Fibroblast of peridontal ligament (primary cell): ENCODE measurements around the gene ITGAX.
A peak's percentile ranks its signal among the peaks of the same experiment; 100 is the strongest.
"Not testable (repeated sequence)": the region's sequence is repeated elsewhere in the genome, so short reads cannot be mapped to it uniquely, and the experiment has no call there.

Experiments
- DNase-seq: peaks from one replicate; pipeline ENCODE4 v3.0.0-alpha.2; 2010; ENCODE audit errors: extremely low read depth

Gene ITGAX

DNA sequence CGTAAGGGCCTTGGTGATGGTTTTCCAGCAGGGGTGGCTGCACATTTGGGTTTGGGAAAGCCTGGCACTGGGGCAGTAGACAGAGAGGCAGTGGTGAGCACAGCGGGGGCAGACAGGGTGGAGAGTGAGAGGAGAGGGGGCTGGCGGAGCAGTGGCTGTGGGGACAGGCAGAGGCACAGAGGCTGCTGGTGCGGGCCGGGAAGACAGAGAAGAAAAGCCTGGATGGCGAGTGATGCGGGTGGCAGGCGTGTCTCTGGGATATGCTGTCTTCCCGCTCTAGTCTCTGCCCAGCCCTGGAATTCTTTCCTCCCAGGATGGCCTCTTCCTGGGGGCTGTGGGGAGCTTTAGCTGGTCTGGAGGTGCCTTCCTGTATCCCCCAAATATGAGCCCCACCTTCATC lies 55.1 kb downstream of the ITGAX start:
- DNase-seq, result no peak

DNA sequence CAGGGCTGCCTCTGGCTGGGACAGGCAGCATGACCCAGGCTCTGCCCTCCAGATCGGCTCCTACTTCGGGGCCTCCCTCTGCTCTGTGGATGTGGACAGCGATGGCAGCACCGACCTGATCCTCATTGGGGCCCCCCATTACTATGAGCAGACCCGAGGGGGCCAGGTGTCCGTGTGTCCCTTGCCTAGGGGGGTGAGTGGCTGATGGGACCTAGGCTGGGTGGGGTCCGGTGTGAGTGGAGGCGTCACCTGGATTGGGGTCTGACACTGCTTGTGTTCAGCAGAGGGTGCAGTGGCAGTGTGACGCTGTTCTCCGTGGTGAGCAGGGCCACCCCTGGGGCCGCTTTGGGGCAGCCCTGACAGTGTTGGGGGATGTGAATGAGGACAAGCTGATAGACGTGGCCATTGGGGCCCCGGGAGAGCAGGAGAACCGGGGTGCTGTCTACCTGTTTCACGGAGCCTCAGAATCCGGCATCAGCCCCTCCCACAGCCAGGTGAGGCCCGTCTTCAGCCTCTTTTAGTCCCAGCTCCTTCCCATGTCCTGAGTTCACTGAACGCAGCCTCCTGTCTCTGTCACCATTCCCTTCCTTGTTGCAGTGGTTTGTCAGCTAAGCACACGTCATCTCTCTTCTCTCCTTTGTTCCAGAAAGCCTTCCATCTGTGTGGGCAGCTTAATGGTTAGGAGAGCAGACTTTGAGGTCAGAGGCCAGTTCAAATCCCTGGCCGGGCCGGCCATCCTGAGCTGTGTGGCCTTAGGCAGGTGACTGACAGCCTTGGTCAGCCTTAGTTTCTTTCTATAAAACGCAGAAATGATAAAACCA lies 56.3 kb downstream of the ITGAX start:
- no peak for DNase-seq

DNA sequence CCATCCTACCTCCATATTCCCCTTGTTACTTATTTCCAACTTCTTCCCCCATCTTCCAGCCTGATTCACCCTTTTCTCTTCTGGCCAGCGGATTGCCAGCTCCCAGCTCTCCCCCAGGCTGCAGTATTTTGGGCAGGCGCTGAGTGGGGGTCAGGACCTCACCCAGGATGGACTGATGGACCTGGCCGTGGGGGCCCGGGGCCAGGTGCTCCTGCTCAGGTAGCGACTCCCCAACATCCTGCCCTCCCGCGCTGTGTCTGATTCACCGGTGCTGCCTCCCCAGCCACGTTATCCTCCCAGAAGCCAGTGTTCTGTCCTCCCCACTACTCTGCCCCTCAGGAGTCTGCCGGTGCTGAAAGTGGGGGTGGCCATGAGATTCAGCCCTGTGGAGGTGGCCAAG lies 57.8 kb downstream of the ITGAX start:
- DNase-seq, result no peak

DNA sequence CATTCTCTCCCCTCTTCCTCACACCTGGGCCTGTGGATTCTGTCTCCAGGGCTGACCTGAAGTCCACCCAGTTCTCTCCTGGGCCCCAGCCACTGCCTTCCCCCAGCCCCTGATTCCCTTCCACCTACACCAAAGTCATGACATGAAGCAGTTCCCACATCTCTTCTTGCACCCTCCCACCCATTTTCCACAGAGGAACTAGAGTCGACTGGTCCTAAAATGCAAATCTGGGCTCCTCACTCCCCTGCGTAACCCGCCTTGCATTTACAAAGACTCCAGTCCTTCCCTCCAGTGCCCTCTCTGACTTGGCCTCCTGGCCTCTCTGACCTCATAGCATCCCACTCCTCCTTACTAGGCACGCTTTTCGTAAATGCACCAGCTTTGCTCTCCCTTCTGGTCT lies 58.4 kb downstream of the ITGAX start:
- no peak for DNase-seq

DNA sequence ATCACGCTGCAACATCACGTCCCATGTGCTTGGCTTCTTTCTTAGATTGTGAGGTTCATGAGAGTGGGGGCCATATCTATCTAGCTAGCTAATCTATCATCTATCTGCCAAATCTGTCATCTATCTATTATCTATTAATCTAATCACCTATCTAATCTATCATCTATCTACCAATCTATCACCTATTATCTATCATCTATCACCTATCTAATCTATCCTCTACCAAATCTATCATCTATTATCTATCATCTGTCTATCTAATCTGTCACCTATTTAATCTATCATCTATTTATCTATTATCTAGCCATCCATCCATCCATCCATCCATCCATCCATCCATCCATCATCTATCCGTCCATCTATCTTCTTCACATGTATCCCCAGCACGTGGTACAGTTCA lies 59.0 kb downstream of the ITGAX start:
- DNase-seq, result no peak

DNA sequence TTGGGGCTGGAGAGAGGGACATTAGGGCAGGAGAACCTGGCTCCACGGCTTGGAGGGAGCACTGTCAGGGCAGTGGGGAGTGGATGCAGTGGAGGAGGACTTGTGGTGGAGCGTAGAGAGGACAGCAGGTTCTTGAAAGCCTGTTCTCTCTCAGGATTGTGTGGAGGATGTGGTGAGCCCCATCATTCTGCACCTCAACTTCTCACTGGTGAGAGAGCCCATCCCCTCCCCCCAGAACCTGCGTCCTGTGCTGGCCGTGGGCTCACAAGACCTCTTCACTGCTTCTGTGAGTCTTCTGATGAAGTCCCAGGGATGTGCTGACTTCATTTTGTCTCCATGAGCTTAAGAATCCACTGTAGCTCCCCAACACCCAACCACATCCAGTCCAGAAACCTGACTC lies 59.7 kb downstream of the ITGAX start:
- no peak for DNase-seq

DNA sequence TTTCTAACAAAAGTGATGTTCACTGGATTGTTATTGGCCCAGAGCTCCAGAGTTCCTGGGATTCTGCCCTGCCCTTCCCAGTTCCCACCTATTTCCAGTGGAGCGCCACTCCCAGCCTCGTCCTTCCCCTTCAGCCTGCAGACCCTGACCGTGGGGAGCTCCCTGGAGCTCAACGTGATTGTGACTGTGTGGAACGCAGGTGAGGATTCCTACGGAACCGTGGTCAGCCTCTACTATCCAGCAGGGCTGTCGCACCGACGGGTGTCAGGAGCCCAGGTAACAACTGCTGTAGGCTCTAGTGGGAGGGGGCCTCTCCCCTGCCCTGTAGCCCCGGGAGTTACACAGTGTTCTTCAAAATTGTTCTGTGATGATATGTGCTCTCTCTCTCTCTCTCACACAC lies 61.4 kb downstream of the ITGAX start:
- no peak for DNase-seq

DNA sequence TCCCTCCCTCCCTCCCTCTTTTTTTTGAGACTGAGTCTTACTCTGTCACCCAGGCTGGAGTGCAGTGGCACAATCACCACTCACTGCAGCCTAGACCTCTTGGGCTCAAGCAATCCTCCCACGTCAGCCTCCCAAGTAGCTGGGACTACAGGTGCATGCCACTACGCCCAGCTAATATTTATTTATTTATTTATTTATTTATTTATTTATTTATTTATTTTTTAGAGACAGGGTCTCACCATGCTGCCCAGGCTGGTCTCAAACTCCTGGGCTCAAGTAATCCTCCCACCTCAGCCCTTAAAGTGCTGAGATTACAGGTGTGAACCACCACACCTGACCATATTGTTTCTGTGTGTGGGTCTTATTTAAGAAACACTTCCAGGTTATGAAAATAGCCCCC lies 62.1 kb downstream of the ITGAX start:
- not testable (repeated sequence) for DNase-seq

DNA sequence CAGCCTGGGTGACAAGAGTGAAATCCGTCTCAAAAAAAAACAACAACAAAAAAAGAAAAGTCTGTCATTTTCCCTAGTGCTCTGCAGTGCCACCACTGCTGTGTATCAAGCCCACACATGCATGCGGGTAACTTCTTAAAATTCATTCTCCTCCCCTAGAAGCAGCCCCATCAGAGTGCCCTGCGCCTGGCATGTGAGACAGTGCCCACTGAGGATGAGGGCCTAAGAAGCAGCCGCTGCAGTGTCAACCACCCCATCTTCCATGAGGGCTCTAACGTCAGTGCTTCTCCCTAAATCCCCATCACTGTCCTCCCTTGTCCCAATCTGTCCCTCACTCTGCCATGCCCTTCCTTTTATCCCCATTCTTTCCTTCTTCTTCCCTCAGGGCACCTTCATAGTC lies 62.9 kb downstream of the ITGAX start:
- no peak for DNase-seq

DNA sequence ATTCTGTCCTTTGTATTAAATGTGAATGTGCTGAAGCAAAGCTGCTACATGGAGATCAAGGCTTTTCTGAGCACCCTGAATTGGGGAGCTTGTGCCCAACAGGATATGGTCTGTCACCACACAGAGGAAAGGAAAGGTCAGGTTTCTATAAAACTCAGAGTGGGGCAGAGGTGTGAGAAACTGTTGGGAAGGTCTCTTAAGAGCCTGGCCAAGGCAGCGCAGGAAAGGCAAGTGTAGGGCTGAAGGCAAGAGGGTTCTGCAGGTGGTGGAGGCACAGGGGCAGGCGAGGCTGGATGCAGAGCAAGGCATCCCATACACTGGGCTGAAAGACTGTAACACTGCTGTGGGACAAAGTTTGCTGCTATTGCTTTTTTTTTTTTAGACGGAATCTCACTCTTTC lies 65.1 kb downstream of the ITGAX start:
- DNase-seq, result no peak

DNA sequence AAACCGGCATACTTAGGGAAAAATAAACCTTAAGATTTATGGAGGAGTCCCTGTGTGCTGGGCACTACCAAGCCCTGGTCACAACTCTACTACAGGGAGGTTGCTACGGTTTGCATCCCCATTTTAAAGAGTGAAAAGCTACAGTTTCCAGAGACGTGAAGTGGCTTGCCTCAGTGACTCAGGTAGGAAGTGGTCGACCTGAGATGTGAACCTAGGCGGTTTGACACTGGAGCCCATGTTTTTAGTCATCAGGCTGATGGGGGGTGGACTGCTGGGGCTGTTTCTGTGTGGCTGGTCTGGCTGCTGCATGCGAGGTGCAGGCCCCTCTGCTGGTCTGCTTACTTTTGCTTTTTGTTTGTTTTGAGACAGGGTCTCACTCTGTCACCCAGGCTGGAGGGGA lies 66.6 kb downstream of the ITGAX start:
- DNase-seq, result no peak

DNA sequence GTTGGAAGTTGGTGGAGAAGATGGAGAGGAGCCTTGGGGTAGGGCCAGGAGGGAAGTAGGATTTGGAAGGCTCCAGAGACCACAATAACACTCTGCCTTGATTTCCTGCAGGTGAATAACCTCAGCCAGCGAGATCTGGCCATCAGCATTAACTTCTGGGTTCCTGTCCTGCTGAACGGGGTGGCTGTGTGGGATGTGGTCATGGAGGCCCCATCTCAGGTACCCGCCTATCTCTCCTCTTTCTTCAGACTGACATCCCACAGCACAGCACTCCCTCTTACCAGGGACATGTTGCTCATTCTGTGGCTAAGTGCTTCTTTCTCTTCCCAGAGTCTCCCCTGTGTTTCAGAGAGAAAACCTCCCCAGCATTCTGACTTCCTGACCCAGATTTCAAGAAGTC lies 68.3 kb downstream of the ITGAX start:
- DNase-seq, result no peak

DNA sequence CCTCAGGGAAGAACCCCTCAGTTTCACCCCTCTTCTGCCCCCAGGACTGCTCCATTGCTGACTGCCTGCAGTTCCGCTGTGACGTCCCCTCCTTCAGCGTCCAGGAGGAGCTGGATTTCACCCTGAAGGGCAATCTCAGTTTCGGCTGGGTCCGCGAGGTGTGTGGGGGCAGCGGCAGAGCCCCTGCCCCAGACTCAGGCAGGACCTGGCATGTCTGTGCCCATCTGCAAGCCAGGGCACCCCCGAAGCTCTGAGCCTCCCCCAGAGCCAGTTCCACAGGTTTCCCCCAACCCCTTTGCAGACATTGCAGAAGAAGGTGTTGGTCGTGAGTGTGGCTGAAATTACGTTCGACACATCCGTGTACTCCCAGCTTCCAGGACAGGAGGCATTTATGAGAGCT lies 68.8 kb downstream of the ITGAX start:
- no peak for DNase-seq

DNA sequence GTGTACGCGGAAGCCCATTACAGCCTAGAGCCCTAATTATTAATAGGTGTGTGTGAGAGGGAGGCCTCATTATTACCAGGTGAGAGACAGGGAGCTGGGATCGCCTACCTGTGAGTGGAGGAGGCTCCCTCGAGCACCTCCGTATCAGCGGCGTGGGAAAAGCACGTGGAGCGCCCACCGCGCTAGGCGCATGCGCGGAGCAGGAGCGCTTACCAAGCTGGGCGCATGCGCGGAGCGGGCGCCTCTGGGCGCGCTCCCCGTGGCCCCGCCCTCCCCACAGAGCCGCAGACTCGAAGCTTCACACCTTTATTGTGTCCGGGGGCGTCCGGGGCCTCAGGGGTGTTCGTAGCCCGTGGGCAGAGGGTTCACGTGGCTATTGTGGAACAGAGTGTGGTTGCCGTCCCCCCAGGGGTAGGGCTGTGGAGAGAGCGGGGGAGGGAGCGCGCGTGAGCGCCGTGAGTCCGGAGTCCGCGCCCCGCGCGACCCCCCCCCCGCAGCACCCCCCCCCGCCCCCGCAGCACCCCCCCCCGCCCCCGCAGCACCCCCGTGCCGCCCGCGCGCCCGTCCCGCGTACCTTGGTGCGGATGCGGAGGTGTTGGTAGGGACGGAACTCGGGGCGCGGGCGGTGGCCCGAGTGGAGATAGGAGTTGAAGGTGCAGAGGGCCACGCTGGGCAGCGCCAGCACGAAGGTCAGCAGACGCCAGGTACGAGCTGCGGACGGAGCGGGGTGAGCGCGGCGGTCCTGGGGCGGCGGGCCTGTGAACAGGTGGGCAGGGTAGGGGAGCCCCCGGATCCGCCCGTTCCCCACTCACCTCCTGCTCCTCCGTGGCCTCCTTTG lies 72.7 kb downstream of the ITGAX start:
- peak; percentile 5 for DNase-seq

DNA sequence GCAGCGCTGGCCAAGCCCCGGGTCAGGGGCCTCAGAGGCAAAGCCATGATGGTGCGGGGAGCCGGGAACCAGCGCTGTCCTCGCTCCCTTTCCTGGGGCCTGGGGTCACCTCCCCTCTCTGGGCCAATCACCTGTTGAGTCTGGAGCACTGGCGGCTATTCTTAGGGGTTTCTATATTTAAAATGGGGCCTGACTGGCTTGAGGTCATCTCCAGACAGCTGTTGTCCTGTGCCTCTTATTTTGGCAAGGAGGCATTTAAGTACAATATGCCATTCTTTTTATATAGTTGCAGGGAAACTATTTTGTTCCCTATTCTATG lies 73.3 kb downstream of the ITGAX start, which contains the start of gene COX6A2:
TSS of gene COX6A2 (minus strand) at position 82 of the 319 bp plus-strand sequence. CDS start at position 47, 35 bp downstream.
- no peak for DNase-seq

DNA sequence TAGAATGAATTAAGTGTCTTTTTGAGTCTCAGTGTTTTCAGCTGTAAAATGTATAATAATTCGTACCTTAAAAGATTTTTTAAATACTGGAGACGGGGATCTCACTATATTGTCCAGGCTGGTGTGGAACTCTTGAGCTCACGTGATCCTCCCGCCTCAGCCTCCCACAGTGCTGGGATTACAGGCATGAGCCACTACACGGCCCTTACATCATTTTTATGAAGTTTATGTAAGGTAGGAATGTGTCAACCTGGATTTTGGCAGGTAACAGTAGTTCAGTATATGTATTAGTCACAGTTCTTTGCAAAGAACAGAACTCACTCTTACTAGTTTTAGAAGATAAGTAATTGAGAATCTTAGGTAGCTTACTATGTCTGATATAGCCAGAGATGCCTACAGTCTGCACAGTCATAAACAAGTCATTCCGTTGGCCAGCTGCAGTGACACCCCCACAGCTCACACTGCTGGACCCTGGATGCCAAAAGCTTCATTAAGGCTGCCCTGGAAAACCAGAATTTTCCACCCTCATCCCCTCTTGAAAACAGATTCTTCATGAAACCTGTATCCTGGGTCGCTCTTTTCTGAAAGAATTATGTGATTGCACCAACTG lies 73.8 kb downstream of the ITGAX start:
- DNase-seq, result no peak

DNA sequence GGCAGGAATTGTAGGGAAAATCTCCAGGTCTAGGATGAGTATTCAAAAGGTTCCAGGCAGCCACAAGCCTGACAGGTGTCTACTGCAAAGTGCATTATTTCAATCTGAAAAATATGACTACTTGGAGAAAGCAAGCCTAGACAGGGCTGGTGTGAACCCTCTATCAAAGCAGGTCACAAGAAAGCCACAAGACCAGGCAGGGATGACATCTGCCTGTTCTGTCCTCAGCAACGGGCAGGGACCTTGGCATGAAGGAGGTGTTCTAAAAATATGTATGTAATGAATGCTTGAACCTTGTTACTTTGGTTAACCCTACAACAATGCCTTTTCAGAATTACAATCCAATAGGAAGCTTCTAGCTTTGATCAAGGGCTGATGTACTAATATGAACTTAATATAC lies 74.3 kb downstream of the ITGAX start:
- no peak for DNase-seq

DNA sequence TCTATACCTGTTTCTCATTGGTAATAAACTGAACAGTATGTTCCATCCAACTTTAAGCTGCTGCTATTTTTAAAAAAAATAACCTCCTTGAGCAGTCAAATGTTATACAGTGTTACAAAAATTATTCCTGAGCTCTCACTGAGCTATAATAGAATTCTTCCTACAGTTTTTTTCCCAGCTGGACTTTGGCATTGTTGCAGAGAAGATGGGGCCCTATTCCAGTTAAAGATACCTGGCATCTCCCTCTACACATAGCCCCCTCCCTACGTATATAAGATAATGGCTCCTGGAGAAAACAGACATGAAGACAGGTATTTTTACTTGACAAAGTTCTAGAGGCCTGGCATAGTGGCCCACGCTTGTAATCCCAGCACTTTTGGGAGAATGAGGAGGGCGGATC lies 74.8 kb downstream of the ITGAX start:
- DNase-seq, result no peak

DNA sequence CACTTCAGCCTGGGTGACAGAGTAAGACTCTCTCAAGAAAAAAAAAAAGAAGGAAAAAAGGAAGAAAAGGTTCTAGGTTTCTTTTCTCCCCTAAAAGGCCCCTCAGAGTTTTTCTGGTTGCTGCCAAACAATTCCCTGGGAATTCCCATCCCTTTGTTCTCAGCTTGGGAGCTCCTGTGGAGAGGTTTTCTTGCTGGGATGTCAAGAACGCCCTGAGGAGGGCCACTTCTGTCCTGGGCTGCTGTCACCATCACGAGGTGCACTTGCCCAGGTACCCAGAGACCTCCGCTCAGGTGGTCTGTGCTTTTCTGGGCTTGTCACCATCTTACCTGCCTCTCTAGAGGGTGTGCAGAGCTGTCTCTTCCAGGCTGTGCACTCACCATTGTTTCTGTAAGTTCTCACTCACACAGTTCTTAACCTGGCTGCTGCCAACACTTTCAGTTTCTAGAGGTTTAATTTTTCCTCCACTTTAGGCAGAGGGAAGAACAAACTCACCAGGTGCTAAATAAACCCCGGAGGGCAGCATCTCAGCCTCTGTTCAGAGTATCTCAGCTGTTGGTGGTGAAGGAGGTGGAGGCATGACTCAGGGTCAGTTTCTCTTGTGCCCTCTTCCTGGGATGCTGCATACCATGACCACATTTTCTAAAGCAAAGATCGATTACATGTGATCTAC lies 75.5 kb downstream of the ITGAX start:
- no peak for DNase-seq
